Right lobe of liver (tissue), 6 donors: Measurements from ENCODE around the gene CACNB4. TPM values are rescaled to one million over a fixed set of nuclear protein-coding genes. Genes with fewer than 3 reads are reported as not detected.

Source experiments
- ATAC-seq, 4 donors: fragments of 200-7000 bp; cut with Tn5 transposase; one replicate each; pipeline ENCODE4 v1.9.1; 2020; ENCODE audit warnings: mild to moderate bottlenecking in 4 of 4, moderate library complexity in 4 of 4
- DNase-seq, 3 donors: peaks; one replicate each; pipeline ENCODE4 v3.0.0-alpha.2; 2020
- H3K27ac ChIP-seq, 3 donors: fragments of 200-600 bp; one replicate each; pipeline ENCODE4 v1.8.0; 2022
- H3K27me3 ChIP-seq, 2 donors: fragments of 200-600 bp; one replicate each; pipeline ENCODE4 v1.8.0; 2022
- H3K36me3 ChIP-seq, 4 donors: fragments of 200-600 bp; sonication (generic) in 1 of 4; one replicate each; pipeline versions ENCODE4 v1.5.1 to v1.8.0; 2017 to 2022; ENCODE audit warnings: control low read depth in 1 of 4
- H3K4me1 ChIP-seq, 4 donors: fragments of 200-600 bp; sonication (generic) in 1 of 4; one replicate each; pipeline versions ENCODE4 v1.5.1 to v1.8.0; 2017 to 2022; ENCODE audit warnings: control low read depth in 1 of 4
- H3K4me3 ChIP-seq, 3 donors: fragments of 200-600 bp; one replicate each; pipeline ENCODE4 v1.8.0; 2022
- H3K9me3 ChIP-seq, 4 donors: fragments of 200-600 bp; sonication (generic) in 1 of 4; one replicate each; pipeline versions ENCODE4 v1.5.1 to v1.8.0; 2017 to 2022; ENCODE audit warnings: control low read depth in 1 of 4
- POLR2A ChIP-seq: fragments of 450-650 bp; IDR thresholded peaks from one replicate; pipeline ENCODE4 v1.6.1; 2017; ENCODE audit warnings: antibody characterized with exemption, mild to moderate bottlenecking
- WGBS: methylation state at CpG from one replicate; pipeline ENCODE4 v1.1.6; 2018; ENCODE audit warnings: low coverage, low lambda C conversion rate; ENCODE audit not compliant: insufficient coverage; ENCODE audit errors: missing lambda C conversion rate; 5-methylcytosine and 5-hydroxymethylcytosine counted together
- intact Hi-C, 2 donors: fragments of 100-400 bp; cut with DNase I; formaldehyde crosslinking; loops; one replicate each; pipeline versions ENCODE4 v1.11.2 to v1.14.1; 2022
- total RNA-seq, 6 experiments: library from RNA; depleted of rRNA in 2 of 6; stranded (reverse); fragments of >200 nt in 2 of 6; fragmentation: NEBNext Ultra II Directional in 3 of 6; extraction: Animal tissue kit (Norgen Biotek cat#: 25700) in 3 of 6; gene quantifications; one replicate each; pipeline versions ENCODE4 v1.1.0 to v1.2.4, GENCODE V29; 2016 to 2023
- TF ChIP-seq, protein P1 (sequence below), 4 donors: fragments of 200-600 bp in 3 of 4; fragments of 450-650 bp in 1 of 4; IDR thresholded peaks; one replicate each; pipeline versions ENCODE4 v1.5.1 to v1.8.0; 2016 to 2022; ENCODE audit warnings: antibody characterized with exemption in 4 of 4, mild to moderate bottlenecking in 2 of 4
- donor health status: DM: no; HTN: yes; CAD: no.
- donor health status: DM: no; HTN: no; CAD: no.
- donor health status: DM: no; HTN: no; CAD: no.
- donor health status: DM: no; HTN: yes; CAD: no.
- donor health status: DM: no; HTN: yes; CAD: no.

The CACNB4 gene
- total RNA-seq, 6 experiments from 2014 or later, result 0.06 to 0.49 (median 0.25) TPM

DNA sequence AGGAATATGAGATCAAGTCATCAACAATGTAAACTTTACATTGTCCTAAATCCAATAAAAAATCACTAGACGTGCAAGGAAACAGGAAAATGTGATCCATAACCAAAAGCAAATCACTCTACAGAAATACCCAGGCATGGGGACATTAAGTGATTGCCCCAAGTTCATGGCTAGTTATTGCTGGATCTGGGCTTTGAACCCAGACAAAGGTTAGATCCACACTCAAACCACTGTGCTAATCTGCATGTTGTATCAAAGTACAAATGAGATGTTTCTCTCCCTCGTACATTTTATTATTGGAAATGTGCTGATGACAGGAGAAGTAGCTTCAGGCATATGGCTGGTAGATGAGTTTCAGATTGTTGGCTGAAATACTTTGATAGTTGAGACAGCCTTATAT is 267.9 kb downstream of the CACNB4 start:
- WGBS, result 24% methylated on average over 2 of the region's 2 CpGs
- peaks cover 0 to 8% (median 2%) of the 10 kb centered on the region in 4 donors for H3K4me1 ChIP-seq

GRCh38 chr2:151828890-151829324 is 269.9 kb downstream of the CACNB4 start:
- Histone ChIP-seq H3K27me3 (no peaks in the 10 kb centered on the region), H3K9me3 (no peaks in the 10 kb centered on the region), H3K36me3 (no peaks in the 10 kb centered on the region), H3K4me1 (peaks cover 0 to 9% (median 2%) of the 10 kb centered on the region in 4 donors), H3K27ac (peak overlapping the region in 2 of 3 donors; percentile 66 to 78), H3K4me3 (peak overlapping the region; percentile 81 to 87 (median 84))
- ATAC-seq (no peak), DNase-seq (no peak)
- TF ChIP-seq POLR2A, result no peak
- TF ChIP-seq, protein P1, sequence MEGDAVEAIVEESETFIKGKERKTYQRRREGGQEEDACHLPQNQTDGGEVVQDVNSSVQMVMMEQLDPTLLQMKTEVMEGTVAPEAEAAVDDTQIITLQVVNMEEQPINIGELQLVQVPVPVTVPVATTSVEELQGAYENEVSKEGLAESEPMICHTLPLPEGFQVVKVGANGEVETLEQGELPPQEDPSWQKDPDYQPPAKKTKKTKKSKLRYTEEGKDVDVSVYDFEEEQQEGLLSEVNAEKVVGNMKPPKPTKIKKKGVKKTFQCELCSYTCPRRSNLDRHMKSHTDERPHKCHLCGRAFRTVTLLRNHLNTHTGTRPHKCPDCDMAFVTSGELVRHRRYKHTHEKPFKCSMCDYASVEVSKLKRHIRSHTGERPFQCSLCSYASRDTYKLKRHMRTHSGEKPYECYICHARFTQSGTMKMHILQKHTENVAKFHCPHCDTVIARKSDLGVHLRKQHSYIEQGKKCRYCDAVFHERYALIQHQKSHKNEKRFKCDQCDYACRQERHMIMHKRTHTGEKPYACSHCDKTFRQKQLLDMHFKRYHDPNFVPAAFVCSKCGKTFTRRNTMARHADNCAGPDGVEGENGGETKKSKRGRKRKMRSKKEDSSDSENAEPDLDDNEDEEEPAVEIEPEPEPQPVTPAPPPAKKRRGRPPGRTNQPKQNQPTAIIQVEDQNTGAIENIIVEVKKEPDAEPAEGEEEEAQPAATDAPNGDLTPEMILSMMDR (IDR thresholded peaks at IDR 0.05), result no peak
- WGBS, result 84% methylated on average over 5 of the region's 5 CpGs
- intact Hi-C loops, result no loop called here

More for the DNA sequence above, 267.9 kb downstream of the CACNB4 start:
- Histone ChIP-seq H3K27ac (no peak overlapping the region), H3K27me3 (no peaks in the 10 kb centered on the region), H3K36me3 (no peaks in the 10 kb centered on the region), H3K9me3 (no peaks in the 10 kb centered on the region), H3K4me3 (no peak overlapping the region)
- ATAC-seq, result no peak
- DNase-seq, result no peak
- no peak for TF ChIP-seq POLR2A
- TF ChIP-seq, protein P1 (IDR thresholded peaks at IDR 0.05), result no peak
- intact Hi-C loops, result no loop called here

- peak; percentile 96 to 97 (median 97) for DNase-seq
- 0% methylated on average over 25 of the region's 64 CpGs for WGBS
- Histone ChIP-seq H3K36me3 (no peaks in the 10 kb centered on the region), H3K4me3 (peak within 1 kb of the TSS; percentile 81 to 87 (median 84)), H3K27me3 (no peaks in the 10 kb centered on the region), H3K27ac (peak within 1 kb of the TSS; percentile 66 to 78 (median 76)), H3K9me3 (no peaks in the 10 kb centered on the region), H3K4me1 (peaks cover 0 to 9% (median 2%) of the 10 kb centered on the region in 4 donors)
- ATAC-seq, result peak; percentile 96 to 99 (median 98)
- TF ChIP-seq POLR2A, result peak; percentile 84
- TF ChIP-seq, protein P1 (IDR thresholded peaks at IDR 0.05), result no peak
- intact Hi-C loops, result no loop called here
Observed at GRCh38 chr2:151828143-151828889, 270.5 kb downstream of the CACNB4 start, which contains the start of gene ARL5A. ARL5A (minus strand) TSS chr2:151828421; CDS start chr2:151828176, 245 bp downstream.

DNA sequence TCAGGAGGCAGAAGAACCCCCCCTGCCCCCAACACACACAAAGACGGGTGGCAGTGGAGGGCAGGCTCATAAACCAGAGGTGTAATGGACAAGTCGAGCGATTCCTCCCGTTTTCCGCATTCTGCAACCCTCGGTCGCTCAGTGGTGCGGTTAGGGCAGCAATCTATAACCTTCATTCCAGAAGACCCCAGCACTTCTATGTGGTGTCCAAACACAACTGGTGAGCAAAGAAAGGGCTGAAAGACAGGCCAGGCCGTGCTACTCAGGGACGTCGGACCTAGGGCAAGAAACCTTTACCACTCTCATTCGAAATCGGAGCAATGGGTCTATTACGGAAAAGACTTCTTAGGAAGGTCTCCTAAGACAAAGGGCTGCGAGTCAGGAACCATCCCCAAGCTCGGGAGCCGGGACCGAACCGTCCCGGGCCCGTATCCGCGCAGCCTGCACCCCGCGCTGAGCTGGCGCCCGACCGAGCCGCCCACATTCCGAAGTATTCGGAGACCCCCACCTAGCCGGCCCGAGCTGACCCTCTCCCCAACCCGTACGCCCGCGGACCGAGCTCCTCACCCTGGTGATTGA is 271.2 kb downstream of the CACNB4 start:
- intact Hi-C loops, result no loop called here
- H3K4me1 ChIP-seq, result peaks cover 0 to 9% (median 2%) of the 10 kb centered on the region in 4 donors
- 0% methylated on average over 13 of the region's 38 CpGs for WGBS
- DNase-seq, result peak in 2 of 3 donors; percentile 25 to 48
- no peaks in the 10 kb centered on the region for H3K9me3 ChIP-seq
- ATAC-seq, result peak; percentile 25 to 35 (median 28)
- no peaks in the 10 kb centered on the region for H3K27me3 ChIP-seq
- H3K4me3 ChIP-seq, result peak overlapping the region; percentile 81 to 87 (median 84)
- peak overlapping the region; percentile 66 to 78 (median 76) for H3K27ac ChIP-seq
- H3K36me3 ChIP-seq, result no peaks in the 10 kb centered on the region
- TF ChIP-seq, protein P1 (IDR thresholded peaks at IDR 0.05), result no peak
- no peak for TF ChIP-seq POLR2A
